GOT3 (cell line): ENCODE results near the gene HAUS3.

Experiments
- DNase-seq: peaks from one replicate; lab custom pipeline; 2025; ENCODE audit warnings: mixed read lengths; lab: John Stamatoyannopoulos, UW

Gene HAUS3

DNA sequence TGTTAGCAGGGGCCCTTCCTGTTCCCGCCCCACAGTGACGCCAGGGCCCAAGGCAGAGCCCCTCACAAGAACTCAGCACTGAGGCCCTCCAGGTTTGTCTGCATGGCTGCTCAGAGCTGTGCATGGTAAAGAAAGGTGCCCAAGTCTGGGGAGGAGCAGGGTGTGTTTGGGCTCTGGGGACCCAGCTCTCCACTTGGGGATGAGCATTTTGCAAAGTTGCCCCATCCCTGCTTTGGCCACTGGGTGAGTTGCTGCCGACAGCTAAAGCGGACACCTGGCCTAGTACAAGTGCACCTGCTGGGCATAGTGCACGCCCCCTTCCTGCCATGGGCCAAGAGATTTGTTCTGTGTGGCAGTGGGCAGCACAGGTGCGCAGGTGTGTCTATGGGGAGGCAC, 22.0 kb upstream of the HAUS3 start:
- no peak for DNase-seq

DNA sequence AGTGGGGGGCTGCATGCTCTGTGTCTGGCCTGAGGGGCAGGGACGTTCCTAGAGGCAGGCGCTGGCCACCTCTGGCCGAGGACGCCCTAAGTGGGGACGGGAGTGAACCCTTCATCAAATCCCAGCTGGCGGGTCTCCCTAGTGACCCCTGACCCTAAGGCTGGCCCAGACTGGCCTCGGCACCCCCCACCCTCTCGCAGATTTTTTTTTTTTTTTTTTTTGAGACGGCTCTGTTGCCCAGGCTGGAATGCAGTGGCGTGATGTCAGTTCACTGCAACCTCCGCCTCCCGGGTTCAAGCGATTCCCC, 21.0 kb upstream of the HAUS3 start:
- no peak for DNase-seq

DNA sequence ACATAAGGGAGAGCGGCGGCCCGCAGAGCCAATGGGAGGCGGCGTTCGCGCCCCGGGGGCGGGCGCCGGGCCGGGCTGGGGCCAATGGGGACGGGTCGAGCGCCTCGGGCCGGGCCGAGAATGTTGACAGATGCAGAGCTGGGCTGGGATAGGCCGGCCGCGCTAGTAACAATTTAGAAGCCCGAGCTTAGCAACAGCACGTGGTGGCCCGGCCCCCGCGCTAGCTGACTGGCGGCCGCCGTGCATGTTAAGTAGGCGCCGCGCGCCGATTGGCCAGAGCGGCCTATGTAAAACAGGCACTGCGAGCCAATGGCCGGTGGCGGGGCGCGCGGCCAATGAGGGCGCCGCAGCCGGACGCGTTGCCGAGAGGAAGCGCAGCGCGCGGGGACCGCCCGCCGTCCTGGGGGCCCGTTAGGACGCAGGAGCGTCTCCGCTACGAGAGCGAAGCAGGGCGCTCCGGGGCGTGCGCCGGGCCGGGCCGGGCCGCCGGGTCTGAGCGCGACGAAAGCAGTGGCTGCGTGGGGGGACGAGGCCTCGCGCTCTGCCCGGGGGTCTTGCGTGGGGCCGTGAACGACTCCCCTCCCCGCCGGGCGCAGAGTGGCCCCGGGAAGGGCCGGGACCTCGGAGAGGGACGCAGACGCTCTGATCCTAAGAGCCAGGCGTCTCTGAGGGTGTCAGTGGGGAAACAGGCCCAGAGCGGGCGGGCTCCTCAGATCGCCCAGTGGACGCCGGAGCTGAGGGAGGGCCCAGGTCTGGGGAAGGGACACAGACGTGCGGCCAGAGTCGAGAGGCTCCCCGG, 20.4 kb upstream of the HAUS3 start:
- DNase-seq: peak; percentile 98

DNA sequence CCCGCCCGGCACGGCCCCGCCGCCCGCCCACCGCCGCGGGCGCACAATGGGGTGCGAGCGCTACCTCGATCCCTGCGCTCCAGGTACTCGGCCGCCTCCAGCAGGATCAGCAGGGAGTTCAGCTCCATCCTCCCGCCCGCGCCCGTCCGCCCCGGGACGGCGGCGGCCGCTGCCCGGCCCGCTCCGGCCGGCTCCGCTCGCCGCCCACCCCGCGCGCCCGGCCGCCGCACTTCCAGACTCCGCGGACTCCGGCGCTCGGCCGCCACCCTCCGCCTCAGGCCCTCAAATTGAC, 19.9 kb upstream of the HAUS3 start, which contains the start of gene MXD4:
Gene MXD4 (minus strand): TSS at position 257 of the 292 bp plus-strand sequence. CDS start 129 bp downstream, at position 128.
- DNase-seq: no peak

DNA sequence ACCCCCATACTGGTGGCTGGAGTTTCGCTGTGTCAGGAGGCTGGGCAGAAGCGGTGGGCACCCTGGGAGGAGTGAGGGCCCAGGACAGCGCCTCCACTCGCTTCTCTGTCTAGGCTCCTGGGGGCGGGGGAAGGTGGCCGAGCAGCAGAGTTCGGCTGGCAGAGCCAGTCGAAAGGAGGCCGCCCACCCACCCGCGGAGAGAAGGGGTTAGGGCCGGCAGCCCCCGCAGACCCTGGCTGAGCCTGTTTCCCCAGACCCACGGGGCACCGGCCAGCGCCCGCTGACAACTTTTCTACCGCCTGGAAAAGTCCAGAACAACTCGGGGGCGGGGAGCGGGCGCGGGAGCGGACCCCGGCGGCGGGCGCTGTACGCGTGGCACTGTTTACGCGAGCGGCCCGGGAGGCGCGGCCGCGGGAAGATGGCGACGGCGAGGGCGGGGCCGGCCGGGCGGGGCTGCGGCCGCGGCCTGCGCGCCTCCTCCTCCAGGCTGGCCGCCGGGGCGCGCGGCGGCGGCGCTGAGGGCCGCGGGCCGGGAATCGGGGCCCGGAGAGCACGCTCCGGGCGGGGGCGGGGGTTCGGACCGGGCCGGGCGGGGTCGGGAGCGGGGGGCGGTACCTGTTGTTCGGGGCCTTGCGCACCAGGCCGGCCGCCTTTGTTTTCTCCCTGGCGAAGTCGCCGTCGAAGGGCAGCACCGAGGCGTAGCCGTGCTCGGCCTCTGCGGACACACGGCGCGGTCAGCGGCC, 19.4 kb upstream of the HAUS3 start:
- DNase-seq: no peak

DNA sequence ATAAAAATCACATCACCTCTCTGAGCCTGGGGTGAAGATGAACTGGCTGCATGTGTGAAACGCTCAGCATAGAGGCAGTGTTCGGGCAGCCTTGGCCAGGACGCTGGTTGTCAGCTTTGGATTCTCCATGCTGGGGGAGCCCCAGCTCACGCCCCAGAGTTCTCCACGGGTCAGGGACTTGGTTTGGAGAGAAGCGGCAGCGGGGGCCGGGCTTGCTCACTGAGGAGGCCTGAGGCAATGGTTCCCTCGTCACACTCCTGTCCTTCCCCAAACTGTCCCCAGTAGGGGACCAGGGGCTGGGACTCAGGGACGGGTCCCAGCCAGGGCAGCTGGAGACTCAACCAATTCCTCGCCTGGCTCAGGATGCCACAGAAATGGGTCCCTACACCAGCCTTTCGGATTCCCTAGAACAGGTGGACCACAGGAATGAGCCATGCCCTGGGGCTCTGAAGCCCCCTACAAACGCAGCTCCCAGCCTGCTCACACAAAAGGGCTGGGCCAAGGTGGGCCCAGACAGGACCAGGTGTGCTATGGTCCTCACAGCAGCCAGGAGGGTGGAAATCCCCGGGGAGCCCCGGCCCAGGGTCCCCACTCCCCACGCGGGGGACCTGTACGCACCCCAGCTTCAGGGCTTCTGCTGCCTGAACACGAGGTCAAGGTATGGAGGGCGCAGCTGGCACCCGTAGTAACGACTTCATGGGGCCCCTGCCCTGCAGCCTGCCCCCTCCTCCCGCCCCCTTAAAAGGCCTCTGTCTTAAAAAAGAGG, 18.6 kb upstream of the HAUS3 start:
- no peak for DNase-seq

DNA sequence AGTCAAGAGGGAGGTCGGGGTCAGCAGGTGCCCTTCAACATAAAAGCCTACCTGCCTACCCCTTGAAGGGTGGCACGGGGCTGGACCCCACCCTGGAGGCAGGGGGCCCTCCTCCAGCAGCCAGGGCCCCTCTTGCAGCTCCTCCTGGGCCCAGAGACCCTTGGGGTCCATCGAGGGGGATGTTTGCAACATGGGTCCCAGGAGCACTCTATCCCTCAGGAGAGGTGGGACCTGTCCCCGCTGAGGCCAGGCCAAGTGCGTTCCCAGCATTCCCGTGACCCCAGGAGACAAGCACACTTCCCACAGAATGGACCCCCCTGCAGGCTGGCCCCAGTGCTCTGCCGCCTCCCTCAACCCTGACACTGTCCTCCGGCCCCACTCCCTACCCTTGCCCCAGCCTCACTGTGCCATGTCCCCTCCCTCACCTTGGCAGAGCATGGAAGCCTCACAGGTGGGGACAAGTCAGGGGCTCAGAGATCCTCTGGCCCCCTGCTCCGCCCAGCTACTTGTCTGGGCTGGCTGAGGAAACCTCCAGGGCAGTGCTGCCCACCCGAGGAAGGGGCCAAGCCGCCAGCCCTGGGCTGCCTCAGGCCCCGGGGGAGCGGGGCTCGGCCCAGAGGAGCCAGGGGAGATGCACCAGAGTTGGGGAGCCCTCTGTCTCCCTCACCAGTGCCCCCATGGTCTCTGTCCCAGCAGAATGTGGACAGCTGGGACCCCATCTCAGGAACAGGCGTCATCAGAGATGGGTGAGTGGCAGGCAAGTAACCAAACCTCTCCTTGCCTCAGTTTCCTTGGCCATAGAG, 17.8 kb upstream of the HAUS3 start:
- no peak for DNase-seq

DNA sequence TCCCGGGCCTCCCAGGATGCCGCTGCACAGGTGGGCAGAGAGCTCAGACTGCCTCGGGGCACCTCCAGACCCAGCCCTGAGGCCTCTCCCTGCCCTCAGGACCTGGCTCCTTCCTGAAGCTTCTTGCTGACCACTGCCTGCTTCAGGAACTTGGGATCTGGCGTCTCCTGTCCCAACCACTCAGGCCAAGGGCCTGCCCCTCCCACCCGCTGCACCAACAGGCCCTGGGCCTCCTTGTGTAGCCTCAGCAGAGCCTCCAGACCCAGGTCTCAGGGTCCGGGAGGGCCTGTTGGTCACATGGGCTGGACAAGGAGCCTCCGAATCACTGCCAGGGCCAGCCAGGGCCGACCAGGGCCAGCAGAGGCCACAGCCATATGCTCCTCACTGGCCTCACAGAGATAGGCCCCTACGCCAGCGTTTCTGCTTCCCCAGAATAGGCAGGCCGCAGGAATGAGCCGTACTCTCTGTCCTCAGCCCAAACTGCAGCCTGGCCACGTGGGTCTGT, 17.2 kb upstream of the HAUS3 start:
- no peak for DNase-seq

DNA sequence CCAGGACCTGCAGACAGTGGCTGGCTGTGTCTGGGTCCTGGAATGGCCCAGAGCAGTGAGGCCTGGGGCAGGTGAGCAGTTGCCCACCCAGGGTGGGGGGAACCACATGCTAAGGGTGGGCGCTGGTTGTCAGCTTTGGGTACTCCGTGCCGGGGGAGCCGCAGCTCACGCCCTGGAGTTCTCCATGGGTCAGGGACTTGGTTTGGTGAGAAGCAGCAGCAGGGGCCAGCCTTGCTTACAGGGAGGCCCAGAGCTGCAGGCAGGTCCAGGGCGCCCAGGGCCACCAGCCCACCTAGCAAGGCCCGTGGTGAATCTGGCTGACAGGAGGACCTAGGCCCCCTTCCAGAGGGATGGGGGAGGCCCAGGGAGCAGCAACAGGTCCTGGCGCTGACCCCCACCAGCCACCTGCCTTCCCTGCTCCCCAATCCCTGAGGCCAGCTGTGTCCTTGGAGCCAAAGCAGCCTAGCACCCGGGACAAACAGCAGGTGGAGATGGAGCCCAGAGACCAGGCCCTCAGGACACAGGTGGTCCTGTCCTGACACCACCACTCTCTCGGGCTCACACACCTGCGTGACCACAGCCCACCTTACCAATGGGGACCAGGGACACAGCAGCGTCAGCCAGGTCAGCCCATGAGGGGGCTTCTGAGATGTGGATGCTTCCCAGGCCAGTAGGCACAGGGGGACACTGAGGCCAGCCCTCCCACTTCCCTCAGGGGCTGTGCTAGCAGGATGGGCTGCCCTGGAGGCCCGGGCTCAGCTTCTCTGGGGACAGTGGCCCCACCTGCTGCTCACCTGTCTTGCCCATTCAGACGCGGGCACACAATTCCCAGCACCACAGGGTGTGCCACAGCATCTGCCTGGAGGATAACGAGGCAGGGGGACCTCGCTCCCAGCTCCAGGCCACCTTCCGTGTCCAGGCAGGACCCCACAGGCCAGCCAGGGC, 16.4 kb upstream of the HAUS3 start:
- no peak for DNase-seq

DNA sequence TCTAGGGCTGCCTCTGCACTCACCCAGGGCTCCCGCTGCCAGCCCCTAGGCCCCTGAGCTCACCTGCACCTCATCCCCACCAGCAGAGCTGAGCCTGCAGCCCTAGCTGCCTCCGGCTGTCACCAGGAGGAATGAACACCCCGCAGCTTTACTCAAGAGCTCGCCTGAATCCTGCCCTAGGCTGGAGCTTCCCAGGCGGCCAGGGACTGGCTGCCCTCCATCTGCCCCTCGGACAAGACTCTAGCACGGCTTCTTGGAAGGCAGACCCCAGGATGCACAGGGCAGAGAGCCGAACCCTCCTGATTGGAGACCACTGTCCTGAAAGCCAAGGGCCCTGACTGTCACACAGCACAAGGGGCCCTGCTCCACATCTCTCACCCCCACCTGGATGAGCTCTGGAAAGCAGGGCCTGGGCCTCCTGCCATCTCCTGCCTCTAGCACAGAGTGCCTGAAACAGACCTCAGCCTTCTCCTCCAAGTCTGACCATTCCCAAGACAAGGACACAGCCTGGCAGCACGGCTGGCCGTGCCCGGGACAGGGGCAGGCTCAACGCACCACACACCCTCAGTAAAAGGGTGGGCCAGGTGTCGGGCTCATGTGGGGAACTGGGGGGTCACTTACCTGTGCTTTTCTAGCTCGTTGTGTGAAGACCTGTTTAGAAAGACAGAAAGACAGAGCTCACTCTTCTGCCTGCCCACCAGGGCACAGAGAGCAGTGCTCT, 15.6 kb upstream of the HAUS3 start:
- DNase-seq: no peak

DNA sequence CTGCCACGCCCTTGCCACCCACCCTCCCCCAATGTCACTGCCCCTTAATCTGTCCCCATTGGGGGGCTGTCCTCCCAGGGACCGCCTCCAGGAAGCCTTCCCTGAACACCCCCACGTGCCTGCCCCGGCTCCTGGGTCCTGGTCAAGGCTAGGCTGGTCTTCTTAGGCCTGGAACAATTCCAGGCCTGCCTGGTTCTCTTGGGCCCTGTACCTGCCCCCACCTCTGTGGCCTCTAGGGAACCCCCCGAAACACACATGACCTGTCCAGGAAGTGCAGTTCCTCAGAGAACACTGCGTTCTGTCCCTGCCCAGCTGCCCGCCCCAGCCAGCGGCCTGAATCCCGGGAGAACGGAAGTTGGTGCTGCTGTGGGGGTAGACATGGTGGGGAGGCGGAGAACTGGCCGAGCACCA, 14.9 kb upstream of the HAUS3 start:
- DNase-seq: no peak

DNA sequence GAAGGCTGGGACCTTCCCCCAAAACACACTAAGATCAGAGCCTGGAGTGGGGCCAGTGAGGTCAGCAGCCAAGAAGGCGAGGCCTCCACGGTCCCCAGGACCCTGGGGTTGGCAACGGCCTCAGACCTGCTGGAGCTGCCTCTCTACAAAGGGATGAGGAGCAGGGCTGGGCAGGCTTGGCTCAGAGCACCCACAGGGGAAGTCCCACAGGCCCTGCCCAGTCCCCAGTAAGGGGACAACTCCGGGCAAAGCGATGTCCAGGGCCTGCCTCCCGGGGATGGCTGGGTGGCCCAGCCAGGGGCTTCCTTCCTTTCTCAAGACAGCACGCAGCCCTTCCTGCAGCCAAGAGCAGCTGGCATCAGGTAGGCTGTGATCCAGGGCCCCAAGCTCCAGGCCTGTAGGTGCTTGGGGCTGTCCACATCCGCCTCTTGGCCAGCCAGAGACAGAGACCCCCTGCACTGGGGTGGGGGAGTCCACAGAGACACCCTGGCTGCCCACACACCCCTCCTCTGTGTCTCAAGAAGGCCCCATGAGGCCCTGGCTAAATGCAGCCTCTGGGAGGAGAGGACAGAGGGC, 14.3 kb upstream of the HAUS3 start:
- DNase-seq: no peak

DNA sequence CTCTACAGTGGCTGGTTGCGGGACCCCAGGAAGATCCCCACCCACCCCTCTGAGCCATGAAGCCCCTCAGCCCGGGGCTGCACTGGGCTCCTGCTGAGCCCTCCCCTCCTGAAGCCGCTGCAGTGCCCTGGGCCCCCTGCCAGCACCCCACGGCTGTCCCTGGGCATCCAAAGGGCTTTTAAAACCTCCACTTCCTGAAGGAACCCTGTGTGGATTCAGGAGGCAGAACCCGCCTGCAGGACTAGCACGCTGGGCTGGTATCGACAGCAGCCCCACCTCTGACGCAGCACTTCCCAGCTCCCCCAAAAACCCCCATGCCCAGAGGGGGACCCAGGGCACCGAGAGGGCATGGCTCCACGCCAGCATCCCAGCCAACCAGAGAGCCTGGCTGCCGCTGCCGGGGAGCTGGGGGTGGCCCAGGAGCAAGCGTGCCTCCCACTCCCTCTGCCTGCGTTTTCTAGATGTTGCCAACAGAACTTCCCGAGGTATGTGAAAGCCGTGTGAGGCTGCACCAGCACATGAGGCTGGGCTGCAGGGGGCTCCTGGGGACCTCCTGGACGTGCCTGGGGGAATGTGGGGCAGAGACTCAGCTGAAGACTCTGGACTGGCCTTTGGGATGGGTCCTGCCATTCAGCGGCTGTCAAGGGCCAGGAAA, 13.7 kb upstream of the HAUS3 start:
- no peak for DNase-seq

DNA sequence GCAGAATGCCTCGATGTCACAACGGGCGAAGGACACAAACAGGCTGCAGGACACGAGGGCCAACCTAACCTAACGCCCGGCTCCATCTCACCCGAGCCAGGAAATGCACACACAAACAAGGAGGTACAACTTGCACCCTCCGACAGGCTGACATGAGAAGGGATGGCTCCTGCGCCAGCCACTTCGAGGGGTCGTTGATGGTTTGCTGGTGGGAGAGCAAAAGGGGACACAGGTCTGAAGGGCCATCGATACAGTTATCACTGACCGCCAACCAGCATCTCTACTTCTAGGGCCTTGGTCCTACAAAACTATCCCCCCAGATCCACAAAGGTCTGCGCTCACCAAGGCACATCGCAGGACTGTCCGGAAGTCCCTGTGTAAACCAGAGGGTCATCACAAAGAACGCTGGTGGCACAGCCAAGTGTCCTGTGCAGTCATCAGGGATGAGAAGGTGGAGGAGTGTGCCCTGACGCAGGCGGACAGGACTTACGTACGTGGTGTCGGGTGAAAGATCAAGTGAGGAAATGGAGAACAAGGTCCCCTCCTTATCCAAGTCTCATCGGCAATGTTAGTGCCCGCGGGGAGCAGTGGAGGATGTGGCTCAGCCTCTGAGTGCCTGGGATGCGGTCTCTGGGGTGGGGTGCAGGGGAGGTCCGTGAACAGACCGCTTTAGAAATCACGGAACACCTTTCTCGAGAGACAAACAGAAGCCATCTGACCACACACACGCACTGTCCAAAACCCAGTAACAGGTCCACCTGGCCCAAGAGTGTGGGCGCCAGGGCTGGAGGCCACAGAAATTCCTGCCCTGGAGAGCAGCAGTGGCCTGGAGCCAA, 13.0 kb upstream of the HAUS3 start:
- no peak for DNase-seq

DNA sequence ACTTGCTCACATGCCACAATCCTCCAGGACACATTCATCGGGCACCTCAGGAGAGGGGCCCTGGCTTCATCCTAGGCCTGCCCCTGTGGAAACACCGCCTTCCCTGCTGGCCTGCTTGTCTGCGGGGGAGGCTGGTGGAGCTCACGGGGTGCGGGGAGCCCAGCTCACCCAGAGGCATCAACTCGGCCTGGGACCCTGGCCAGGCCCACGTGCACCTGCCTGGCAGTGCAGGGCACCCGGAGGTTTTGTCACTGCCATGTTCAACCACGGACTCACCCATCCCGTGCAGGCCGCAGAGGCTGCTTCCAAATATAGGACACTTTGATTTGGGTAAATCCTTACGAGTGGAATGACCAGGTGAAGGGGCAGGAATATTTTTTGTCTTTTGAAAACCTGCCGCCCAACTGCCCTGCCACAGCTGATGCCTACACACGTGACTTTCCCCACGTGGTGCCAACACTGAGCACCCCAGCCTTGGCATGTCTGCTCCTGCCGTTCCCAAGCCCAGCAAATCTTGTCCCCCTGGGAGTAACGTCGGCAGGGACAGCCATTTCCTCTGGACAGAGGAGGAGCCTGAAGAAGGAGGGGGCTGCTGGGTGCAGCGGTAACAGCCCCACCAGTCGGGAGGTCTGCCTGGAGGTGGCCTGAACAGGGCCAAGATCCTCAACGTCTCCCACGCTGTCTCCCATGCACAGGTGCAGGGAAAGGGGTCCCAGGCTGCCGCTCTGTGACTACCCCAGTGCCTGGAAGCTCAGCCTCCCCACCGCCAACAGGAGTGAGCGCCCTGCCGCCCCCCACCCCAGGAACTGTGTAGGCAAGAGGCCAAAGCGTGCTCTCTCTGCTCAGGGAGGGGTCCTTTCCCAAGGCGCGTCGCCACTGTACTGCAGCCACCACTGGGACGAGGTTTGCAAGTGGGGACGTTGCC, 11.5 kb upstream of the HAUS3 start:
- no peak for DNase-seq

DNA sequence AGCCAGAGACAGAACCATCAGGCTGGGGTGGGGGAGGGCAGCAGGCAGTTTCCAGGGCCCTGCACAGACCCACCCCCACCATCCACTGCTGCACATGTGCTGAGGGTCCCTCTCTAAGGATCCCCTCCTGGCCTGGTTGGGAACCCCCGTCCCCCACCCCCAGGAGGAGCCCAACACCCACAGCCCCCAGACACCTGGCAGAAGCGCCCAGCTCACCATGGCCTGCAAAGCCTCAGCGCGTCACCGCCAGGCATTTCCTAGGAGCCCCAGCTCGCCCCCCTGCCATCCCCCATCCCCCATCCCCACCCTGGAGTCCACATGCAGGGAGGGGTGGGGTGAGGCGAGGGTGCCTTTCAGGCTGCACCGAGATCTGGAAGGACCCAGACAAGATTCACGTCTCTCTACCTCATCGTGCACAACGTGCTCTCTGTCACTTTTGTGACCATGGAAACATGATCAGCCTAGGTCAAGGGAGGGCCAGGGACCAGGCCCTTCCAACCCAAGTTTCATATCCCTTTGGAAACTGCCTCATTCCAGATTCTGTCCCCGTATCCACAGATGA, 10.7 kb upstream of the HAUS3 start:
- no peak for DNase-seq
